Loucy (cell line): ENCODE data around the gene S100A11.

Experiments used
- H2AFZ ChIP-seq: fragments of 200-600 bp; sonication (generic); 2 replicates; pipeline ENCODE4 v1.6.0; 2016; ENCODE audit warnings: antibody characterized with exemption, mild to moderate bottlenecking, low read length, moderate library complexity
- H3F3A ChIP-seq: fragments of 200-600 bp; 2 replicates; pipeline ENCODE4 v1.6.0; 2016; ENCODE audit warnings: antibody characterized with exemption, low read depth, mild to moderate bottlenecking
- H3K27me3 ChIP-seq: fragments of 200-600 bp; sonication (generic); 2 replicates; pipeline ENCODE4 v1.6.1; 2014; ENCODE audit warnings: low read length, mild to moderate bottlenecking; ENCODE audit not compliant: insufficient read depth, poor library complexity, severe bottlenecking
- H3K36me3 ChIP-seq: fragments of 200-600 bp; sonication (generic); 2 replicates; pipeline ENCODE4 v1.6.1; 2016; ENCODE audit warnings: low read length; ENCODE audit not compliant: insufficient read depth
- H3K4me1 ChIP-seq: fragments of 200-600 bp; sonication (generic); 2 replicates; pipeline ENCODE4 v1.5.1; 2014; ENCODE audit warnings: low read length, mild to moderate bottlenecking; ENCODE audit not compliant: insufficient read depth, poor library complexity, severe bottlenecking
- H3K4me2 ChIP-seq: fragments of 200-600 bp; sonication (generic); 2 replicates; pipeline ENCODE4 v1.6.0; 2014; ENCODE audit warnings: antibody characterized with exemption, low read length, low read depth, mild to moderate bottlenecking; ENCODE audit not compliant: poor library complexity, severe bottlenecking
- H3K4me3 ChIP-seq: fragments of 200-600 bp; sonication (generic); 2 replicates; pipeline ENCODE4 v1.5.1; 2014; ENCODE audit warnings: low read length, mild to moderate bottlenecking, mixed read lengths; ENCODE audit not compliant: poor library complexity, severe bottlenecking
- H3K79me2 ChIP-seq: fragments of 200-600 bp; sonication (generic); 2 replicates; pipeline ENCODE4 v1.6.1; 2014; ENCODE audit warnings: low read length; ENCODE audit not compliant: insufficient read depth
- H3K9ac ChIP-seq: fragments of 200-600 bp; sonication (generic); 2 replicates; pipeline ENCODE4 v1.6.0; 2014; ENCODE audit warnings: mild to moderate bottlenecking, low read depth, low read length, moderate library complexity; ENCODE audit not compliant: poor library complexity, severe bottlenecking
- H3K9me2 ChIP-seq: fragments of 200-600 bp; sonication (generic); replicated peaks from 2 replicates; pipeline ENCODE4 v1.6.1; 2016; ENCODE audit warnings: low read depth, low read length, mixed read lengths
- H3K9me3 ChIP-seq: fragments of 200-600 bp; sonication (generic); 2 replicates; pipeline ENCODE4 v1.6.1; 2014; ENCODE audit warnings: mild to moderate bottlenecking, antibody characterized with exemption, low read length, low read depth; ENCODE audit not compliant: insufficient read depth
- H4K20me1 ChIP-seq: fragments of 200-600 bp; sonication (generic); 2 replicates; pipeline ENCODE4 v1.6.0; 2014; ENCODE audit warnings: antibody characterized with exemption, low read length, mild to moderate bottlenecking; ENCODE audit not compliant: insufficient read depth, poor library complexity, severe bottlenecking
- EZH2phosphoT487 ChIP-seq: fragments of 200-600 bp; IDR thresholded peaks from 2 replicates; pipeline ENCODE4 v1.6.1; 2018; ENCODE audit warnings: antibody characterized with exemption, mild to moderate bottlenecking, moderate library complexity, borderline replicate concordance
- TF ChIP-seq, protein P1 (sequence below): fragments of 200-600 bp; sonication (generic); conservative IDR thresholded peaks from 2 replicates; pipeline ENCODE4 v1.5.1; 2014; ENCODE audit warnings: mild to moderate bottlenecking, antibody characterized with exemption, low read length

S100A11 gene

DNA sequence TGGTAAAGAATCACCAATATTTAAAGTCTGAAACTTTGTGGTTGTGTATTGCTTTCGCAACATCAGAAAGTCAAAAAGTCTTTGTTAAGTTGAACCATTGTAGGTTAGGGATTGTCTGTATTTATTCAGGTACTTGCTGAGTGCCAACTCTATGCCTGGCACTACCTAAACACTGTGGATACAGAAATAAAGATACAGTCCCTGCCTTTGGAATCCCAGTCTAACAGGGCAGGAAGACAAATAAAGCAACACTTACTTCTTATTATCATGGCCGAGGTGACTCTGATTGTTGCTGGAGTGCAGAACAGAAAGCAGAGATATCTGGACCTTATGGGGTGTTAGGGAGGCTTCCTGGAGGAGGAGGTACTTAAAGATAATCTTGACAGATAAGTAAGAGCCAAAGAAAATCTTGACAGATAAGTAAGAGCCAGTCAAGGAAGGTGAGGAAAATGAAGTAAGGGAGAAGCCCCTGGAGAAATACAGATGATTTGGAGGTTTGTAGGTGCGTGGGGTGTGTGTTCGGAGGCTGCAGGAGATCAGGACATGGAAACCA, 31.4 kb downstream of the S100A11 start:
- H3F3A ChIP-seq, result no peaks in the 10 kb centered on the region
- no peak overlapping the region for H3K9ac ChIP-seq
- no peaks in the 10 kb centered on the region for H4K20me1 ChIP-seq
- H3K9me3 ChIP-seq, result no peaks in the 10 kb centered on the region
- H3K4me3 ChIP-seq, result no peak overlapping the region
- no peaks in the 10 kb centered on the region for H3K36me3 ChIP-seq
- H3K9me2 ChIP-seq, result no peaks in the 10 kb centered on the region
- H3K27me3 ChIP-seq, result no peaks in the 10 kb centered on the region
- H3K4me2 ChIP-seq, result no peak overlapping the region
- no peak for TF ChIP-seq EZH2phosphoT487
- TF ChIP-seq, protein P1, sequence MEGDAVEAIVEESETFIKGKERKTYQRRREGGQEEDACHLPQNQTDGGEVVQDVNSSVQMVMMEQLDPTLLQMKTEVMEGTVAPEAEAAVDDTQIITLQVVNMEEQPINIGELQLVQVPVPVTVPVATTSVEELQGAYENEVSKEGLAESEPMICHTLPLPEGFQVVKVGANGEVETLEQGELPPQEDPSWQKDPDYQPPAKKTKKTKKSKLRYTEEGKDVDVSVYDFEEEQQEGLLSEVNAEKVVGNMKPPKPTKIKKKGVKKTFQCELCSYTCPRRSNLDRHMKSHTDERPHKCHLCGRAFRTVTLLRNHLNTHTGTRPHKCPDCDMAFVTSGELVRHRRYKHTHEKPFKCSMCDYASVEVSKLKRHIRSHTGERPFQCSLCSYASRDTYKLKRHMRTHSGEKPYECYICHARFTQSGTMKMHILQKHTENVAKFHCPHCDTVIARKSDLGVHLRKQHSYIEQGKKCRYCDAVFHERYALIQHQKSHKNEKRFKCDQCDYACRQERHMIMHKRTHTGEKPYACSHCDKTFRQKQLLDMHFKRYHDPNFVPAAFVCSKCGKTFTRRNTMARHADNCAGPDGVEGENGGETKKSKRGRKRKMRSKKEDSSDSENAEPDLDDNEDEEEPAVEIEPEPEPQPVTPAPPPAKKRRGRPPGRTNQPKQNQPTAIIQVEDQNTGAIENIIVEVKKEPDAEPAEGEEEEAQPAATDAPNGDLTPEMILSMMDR, result no peak
- H2AFZ ChIP-seq, result no peak overlapping the region
- no peaks in the 10 kb centered on the region for H3K4me1 ChIP-seq
- no peaks in the 10 kb centered on the region for H3K79me2 ChIP-seq

GRCh38 chr1:152003846-152004442, 32.9 kb downstream of the S100A11 start:
- Histone ChIP-seq H3K27me3 (no peaks in the 10 kb centered on the region), H4K20me1 (no peaks in the 10 kb centered on the region), H3K9me3 (no peaks in the 10 kb centered on the region), H3K4me1 (no peaks in the 10 kb centered on the region), H3K36me3 (no peaks in the 10 kb centered on the region), H3K9me2 (no peaks in the 10 kb centered on the region), H3F3A (no peaks in the 10 kb centered on the region), H3K9ac (no peak overlapping the region), H3K4me2 (no peak overlapping the region), H3K4me3 (no peak overlapping the region), H3K79me2 (no peaks in the 10 kb centered on the region), H2AFZ (no peak overlapping the region)
- TF ChIP-seq, protein P1, result peak; percentile 34
- TF ChIP-seq EZH2phosphoT487, result no peak

- no peak for TF ChIP-seq EZH2phosphoT487
- TF ChIP-seq, protein P1, result no peak
- no peak overlapping the region for H3K4me2 ChIP-seq
- H3K79me2 ChIP-seq, result no peaks in the 10 kb centered on the region
- H3K4me1 ChIP-seq, result no peaks in the 10 kb centered on the region
- H3K4me3 ChIP-seq, result no peak overlapping the region
- H3K27me3 ChIP-seq, result no peaks in the 10 kb centered on the region
- no peaks in the 10 kb centered on the region for H3F3A ChIP-seq
- no peaks in the 10 kb centered on the region for H3K9me2 ChIP-seq
- no peaks in the 10 kb centered on the region for H4K20me1 ChIP-seq
- H3K9me3 ChIP-seq, result no peaks in the 10 kb centered on the region
- no peaks in the 10 kb centered on the region for H3K36me3 ChIP-seq
- H3K9ac ChIP-seq, result no peak overlapping the region
- H2AFZ ChIP-seq, result no peak overlapping the region
These were observed 33.8 kb downstream of the S100A11 start for GRCh38 chr1:152002960-152003359.
